ENCODE data around the gene LCN1.

LCN1 gene

GRCh38 chr9:135482015-135482754 is 39.1 kb upstream of the LCN1 start:
- no peaks in the 10 kb centered on the region for H3K36me3 ChIP-seq (ENCODE audit: control insufficient read depth, insufficient read depth, low read length)
- no peak overlapping the region for H3K4me3 ChIP-seq (ENCODE audit: low read length)
- no peaks in the 10 kb centered on the region for H3K27me3 ChIP-seq (ENCODE audit: control insufficient read depth, insufficient read depth, low read length)
- peaks cover 9% of the 10 kb centered on the region for H3K4me1 ChIP-seq (ENCODE audit: control insufficient read depth, insufficient read depth, low read length)
- no peak overlapping the region for H3K9ac ChIP-seq (ENCODE audit: low read length)
- no peaks in the 10 kb centered on the region for H3K9me3 ChIP-seq (ENCODE audit: control insufficient read depth, low read length)

- Histone ChIP-seq H3K36me3 (ENCODE audit: control insufficient read depth, insufficient read depth, low read length) (no peaks in the 10 kb centered on the region), H3K9ac (ENCODE audit: low read length) (no peak overlapping the region), H3K9me3 (ENCODE audit: control insufficient read depth, low read length) (no peaks in the 10 kb centered on the region)
These were observed 36.6 kb upstream of the LCN1 start for GRCh38 chr9:135484460-135485277.

GRCh38 chr9:135485385-135485784 is 35.9 kb upstream of the LCN1 start:
- H3K4me3 ChIP-seq (ENCODE audit: low read length) = no peak overlapping the region
- H3K27me3 ChIP-seq (ENCODE audit: control insufficient read depth, insufficient read depth, low read length) = no peaks in the 10 kb centered on the region
- peaks cover 6% of the 10 kb centered on the region for H3K4me1 ChIP-seq (ENCODE audit: control insufficient read depth, insufficient read depth, low read length)
- no peaks in the 10 kb centered on the region for H3K36me3 ChIP-seq (ENCODE audit: control insufficient read depth, insufficient read depth, low read length)
- H3K9ac ChIP-seq (ENCODE audit: low read length) = no peak overlapping the region
- H3K9me3 ChIP-seq (ENCODE audit: control insufficient read depth, low read length) = no peaks in the 10 kb centered on the region

More at GRCh38 chr9:135484460-135485277, 36.6 kb upstream of the LCN1 start:
- Histone ChIP-seq H3K4me3 (ENCODE audit: low read length) (no peak overlapping the region), H3K4me1 (ENCODE audit: control insufficient read depth, insufficient read depth, low read length) (peaks cover 6% of the 10 kb centered on the region), H3K27me3 (ENCODE audit: control insufficient read depth, insufficient read depth, low read length) (no peaks in the 10 kb centered on the region)

- Histone ChIP-seq H3K4me1 (ENCODE audit: control insufficient read depth, insufficient read depth, low read length) (peaks cover 4% of the 10 kb centered on the region), H3K9me3 (ENCODE audit: control insufficient read depth, low read length) (no peaks in the 10 kb centered on the region), H3K4me3 (ENCODE audit: low read length) (no peak overlapping the region), H3K27me3 (ENCODE audit: control insufficient read depth, insufficient read depth, low read length) (no peaks in the 10 kb centered on the region), H3K36me3 (ENCODE audit: control insufficient read depth, insufficient read depth, low read length) (no peaks in the 10 kb centered on the region), H3K9ac (ENCODE audit: low read length) (no peak overlapping the region)
These were observed 35.4 kb upstream of the LCN1 start for GRCh38 chr9:135485832-135486231.

- Histone ChIP-seq H3K4me3 (ENCODE audit: low read length) (no peak overlapping the region), H3K36me3 (ENCODE audit: control insufficient read depth, insufficient read depth, low read length) (no peaks in the 10 kb centered on the region), H3K9ac (ENCODE audit: low read length) (no peak overlapping the region), H3K9me3 (ENCODE audit: control insufficient read depth, low read length) (no peaks in the 10 kb centered on the region), H3K4me1 (ENCODE audit: control insufficient read depth, insufficient read depth, low read length) (no peaks in the 10 kb centered on the region), H3K27me3 (ENCODE audit: control insufficient read depth, insufficient read depth, low read length) (no peaks in the 10 kb centered on the region)
These were observed 34.8 kb upstream of the LCN1 start for GRCh38 chr9:135486267-135487065.

- H3K4me3 ChIP-seq (ENCODE audit: low read length) = no peak overlapping the region
- no peaks in the 10 kb centered on the region for H3K4me1 ChIP-seq (ENCODE audit: control insufficient read depth, insufficient read depth, low read length)
- H3K27me3 ChIP-seq (ENCODE audit: control insufficient read depth, insufficient read depth, low read length) = no peaks in the 10 kb centered on the region
- H3K36me3 ChIP-seq (ENCODE audit: control insufficient read depth, insufficient read depth, low read length) = no peaks in the 10 kb centered on the region
- H3K9ac ChIP-seq (ENCODE audit: low read length) = no peak overlapping the region
- H3K9me3 ChIP-seq (ENCODE audit: control insufficient read depth, low read length) = no peaks in the 10 kb centered on the region
These were observed 33.8 kb upstream of the LCN1 start for GRCh38 chr9:135487281-135488012.

- no peaks in the 10 kb centered on the region for H3K36me3 ChIP-seq (ENCODE audit: control insufficient read depth, insufficient read depth, low read length)
- no peaks in the 10 kb centered on the region for H3K4me1 ChIP-seq (ENCODE audit: control insufficient read depth, insufficient read depth, low read length)
- no peaks in the 10 kb centered on the region for H3K9me3 ChIP-seq (ENCODE audit: control insufficient read depth, low read length)
- H3K4me3 ChIP-seq (ENCODE audit: low read length) = no peak overlapping the region
- no peaks in the 10 kb centered on the region for H3K27me3 ChIP-seq (ENCODE audit: control insufficient read depth, insufficient read depth, low read length)
- no peak overlapping the region for H3K9ac ChIP-seq (ENCODE audit: low read length)
These were observed 33.3 kb upstream of the LCN1 start for GRCh38 chr9:135488013-135488330.

- H3K36me3 ChIP-seq (ENCODE audit: control insufficient read depth, insufficient read depth, low read length) = no peaks in the 10 kb centered on the region
- no peaks in the 10 kb centered on the region for H3K9me3 ChIP-seq (ENCODE audit: control insufficient read depth, low read length)
- H3K4me1 ChIP-seq (ENCODE audit: control insufficient read depth, insufficient read depth, low read length) = no peaks in the 10 kb centered on the region
- H3K9ac ChIP-seq (ENCODE audit: low read length) = no peak overlapping the region
- H3K27me3 ChIP-seq (ENCODE audit: control insufficient read depth, insufficient read depth, low read length) = no peaks in the 10 kb centered on the region
- no peak overlapping the region for H3K4me3 ChIP-seq (ENCODE audit: low read length)
These were observed 32.7 kb upstream of the LCN1 start for GRCh38 chr9:135488527-135488926.

GRCh38 chr9:135489188-135489906 is 31.9 kb upstream of the LCN1 start:
- no peak overlapping the region for H3K4me3 ChIP-seq (ENCODE audit: low read length)
- no peaks in the 10 kb centered on the region for H3K9me3 ChIP-seq (ENCODE audit: control insufficient read depth, low read length)
- no peak overlapping the region for H3K9ac ChIP-seq (ENCODE audit: low read length)
- H3K36me3 ChIP-seq (ENCODE audit: control insufficient read depth, insufficient read depth, low read length) = no peaks in the 10 kb centered on the region
- no peaks in the 10 kb centered on the region for H3K4me1 ChIP-seq (ENCODE audit: control insufficient read depth, insufficient read depth, low read length)
- no peaks in the 10 kb centered on the region for H3K27me3 ChIP-seq (ENCODE audit: control insufficient read depth, insufficient read depth, low read length)

- no peak overlapping the region for H3K4me3 ChIP-seq (ENCODE audit: low read length)
- H3K36me3 ChIP-seq (ENCODE audit: control insufficient read depth, insufficient read depth, low read length) = no peaks in the 10 kb centered on the region
- no peaks in the 10 kb centered on the region for H3K27me3 ChIP-seq (ENCODE audit: control insufficient read depth, insufficient read depth, low read length)
- no peak overlapping the region for H3K9ac ChIP-seq (ENCODE audit: low read length)
- no peaks in the 10 kb centered on the region for H3K4me1 ChIP-seq (ENCODE audit: control insufficient read depth, insufficient read depth, low read length)
- H3K9me3 ChIP-seq (ENCODE audit: control insufficient read depth, low read length) = no peaks in the 10 kb centered on the region
These were observed 30.9 kb upstream of the LCN1 start for GRCh38 chr9:135490166-135490870.

Measured in mucosa of stomach (tissue), 1 donor.